B cell (primary cell): ENCODE results near the gene FBN1. TPM values are rescaled to one million over a fixed set of nuclear protein-coding genes. Genes with fewer than 3 reads are reported as not detected.

Source experiments
- ATAC-seq: fragments of 200-7000 bp; cut with Tn5 transposase; one replicate; pipeline ENCODE4 v1.10.0; 2021; ENCODE audit warnings: low read depth, mild to moderate bottlenecking, moderate number of reproducible peaks, moderate library complexity
- CTCF ChIA-PET: fragments of 350-600 bp; sonication (Branson Sonifier 250); formaldehyde crosslinking; loops from one replicate; lab custom pipeline; 2021; ENCODE audit warnings: antibody characterized with exemption, inconsistent platforms; lab: Charles Lee
- POLR2A ChIA-PET: fragments of 350-600 bp; sonication (Branson Sonifier 250); formaldehyde crosslinking; loops from one replicate; lab custom pipeline; 2021; ENCODE audit warnings: antibody characterized with exemption; lab: Charles Lee
- DNase-seq: peaks from one replicate; pipeline ENCODE4 v3.0.0; 2013
- H2AFZ ChIP-seq: 2 replicates; pipeline ENCODE4 v1.6.1; 2012; ENCODE audit warnings: mild to moderate bottlenecking, low read depth, low read length; ENCODE audit not compliant: insufficient read depth, poor library complexity, severe bottlenecking
- H3K27ac ChIP-seq, 2 donors: 1 replicate in 1 of 2; 2 replicates in 1 of 2; pipeline ENCODE4 v1.5.1; 2012 to 2013; ENCODE audit warnings: low read length in 2 of 2, mild to moderate bottlenecking in 2 of 2, moderate library complexity in 1 of 2
- H3K27me3 ChIP-seq, 4 experiments: fragments of 200-600 bp in 1 of 4; sonication (generic) in 1 of 4; replicated peaks in 1 of 4; 1 replicate in 2 of 4; 2 replicates in 2 of 4; pipeline versions ENCODE4 v1.6.1 to v1.7.0; 2013 to 2016; ENCODE audit warnings: low read length in 3 of 4, mild to moderate bottlenecking in 2 of 4, mixed read lengths in 1 of 4, moderate library complexity in 1 of 4; ENCODE audit not compliant: insufficient read depth in 4 of 4, control insufficient read depth in 3 of 4; ENCODE audit errors: control extremely low read depth in 1 of 4
- H3K36me3 ChIP-seq, 2 experiments: replicated peaks in 1 of 2; 1 replicate in 1 of 2; 2 replicates in 1 of 2; pipeline versions ENCODE4 v1.6.1 to v1.7.1; 2013; ENCODE audit warnings: low read length in 1 of 2; ENCODE audit not compliant: insufficient read depth in 2 of 2, control insufficient read depth in 1 of 2; ENCODE audit errors: control extremely low read depth in 1 of 2, extremely low read depth in 1 of 2
- H3K4me1 ChIP-seq, 2 donors: fragments of 200-600 bp in 1 of 2; sonication (generic) in 1 of 2; 1 replicate in 1 of 2; 2 replicates in 1 of 2; pipeline versions ENCODE4 v1.5.1 to v1.6.1; 2013 to 2017; ENCODE audit warnings: low read length in 2 of 2; ENCODE audit not compliant: control insufficient read depth in 2 of 2, insufficient read depth in 2 of 2
- H3K4me2 ChIP-seq: replicated peaks from 2 replicates; pipeline ENCODE3; 2012; ENCODE audit warnings: mild to moderate bottlenecking, low read depth, low read length; ENCODE audit not compliant: poor library complexity, severe bottlenecking
- H3K4me3 ChIP-seq, 5 experiments: fragments of 200-600 bp in 1 of 5; sonication (generic) in 1 of 5; 1 replicate in 3 of 5; 2 replicates in 2 of 5; pipeline versions ENCODE4 v1.5.1 to v1.7.0; 2011 to 2016; ENCODE audit warnings: low read length in 4 of 5, mild to moderate bottlenecking in 4 of 5, low read depth in 2 of 5, control low read depth in 1 of 5, moderate library complexity in 1 of 5; ENCODE audit not compliant: insufficient read depth in 1 of 5; ENCODE audit errors: control extremely low read depth in 1 of 5, extremely low read depth in 1 of 5
- H3K79me2 ChIP-seq: fragments of 200-600 bp; sonication (generic); one replicate; pipeline ENCODE4 v1.6.0; 2016; ENCODE audit warnings: low read length; ENCODE audit not compliant: control insufficient read depth, insufficient read depth
- H3K9ac ChIP-seq: fragments of 200-600 bp; sonication (generic); 2 replicates; pipeline ENCODE4 v1.6.1; 2017; ENCODE audit warnings: mild to moderate bottlenecking, low read length, moderate library complexity
- H3K9me3 ChIP-seq, 3 donors: one replicate each; pipeline versions ENCODE4 v1.6.1 to v1.7.1; 2013; ENCODE audit warnings: low read length in 2 of 3; ENCODE audit not compliant: control insufficient read depth in 2 of 3, insufficient read depth in 1 of 3; ENCODE audit errors: control extremely low read depth in 1 of 3
- H4K20me1 ChIP-seq: 2 replicates; pipeline ENCODE4 v1.6.0; 2012; ENCODE audit warnings: mild to moderate bottlenecking, low read length; ENCODE audit not compliant: insufficient read depth, control insufficient read depth, poor library complexity, severe bottlenecking
- H3K27ac Mint-ChIP-seq: one replicate; pipeline ENCODE4 v1.8.0; 2021; ENCODE audit warnings: mixed read lengths
- H3K27me3 Mint-ChIP-seq: one replicate; pipeline ENCODE4 v1.8.0; 2021; ENCODE audit warnings: mixed read lengths
- H3K4me1 Mint-ChIP-seq: one replicate; pipeline ENCODE4 v1.8.0; 2021; ENCODE audit warnings: mixed read lengths
- H3K4me3 Mint-ChIP-seq: one replicate; pipeline ENCODE4 v1.8.0; 2021; ENCODE audit warnings: mixed read lengths
- H3K9me3 Mint-ChIP-seq: one replicate; pipeline ENCODE4 v1.8.0; 2022; ENCODE audit warnings: mixed read lengths; ENCODE audit not compliant: insufficient read depth
- EZH2 ChIP-seq: IDR thresholded peaks from 2 replicates; pipeline ENCODE4 v1.6.1; 2012; ENCODE audit warnings: borderline replicate concordance, low read depth, mild to moderate bottlenecking, moderate library complexity, low read length; ENCODE audit not compliant: insufficient read depth, poor library complexity, severe bottlenecking
- WGBS: methylation state at CpG from one replicate; pipeline ENCODE4 v1.1.5; 2013; ENCODE audit warnings: missing lambda C conversion rate; ENCODE audit not compliant: insufficient coverage; 5-methylcytosine and 5-hydroxymethylcytosine counted together
- intact Hi-C: fragments of 100-400 bp; cut with micrococcal nuclease; formaldehyde crosslinking; loops from one replicate; pipeline ENCODE4 v1.10.0; 2022
- polyA plus RNA-seq: library from polyadenylated mRNA; depleted of rRNA; stranded (reverse); fragments of >200 nt; gene quantifications from 2 replicates; pipeline ENCODE4 v1.2.3, GENCODE V29; 2012
- total RNA-seq, 2 donors: library from RNA; stranded (reverse); fragments of 120-200 nt in 1 of 2; gene quantifications; 1 replicate in 1 of 2; 2 replicates in 1 of 2; pipeline versions ENCODE4 v1.2.3 to v1.2.4, GENCODE V29; 2013 to 2022
- TF ChIP-seq, protein P1 (sequence below): fragments of 200-600 bp; IDR thresholded peaks from one replicate; pipeline ENCODE4 v1.8.0; 2022; ENCODE audit warnings: antibody characterized with exemption, mild to moderate bottlenecking

FBN1 gene
- total and polyA plus RNA-seq, 2 donors (not counting 1 experiment from before 2014, with no cell fraction given), result 0.15 to 0.25 TPM

DNA sequence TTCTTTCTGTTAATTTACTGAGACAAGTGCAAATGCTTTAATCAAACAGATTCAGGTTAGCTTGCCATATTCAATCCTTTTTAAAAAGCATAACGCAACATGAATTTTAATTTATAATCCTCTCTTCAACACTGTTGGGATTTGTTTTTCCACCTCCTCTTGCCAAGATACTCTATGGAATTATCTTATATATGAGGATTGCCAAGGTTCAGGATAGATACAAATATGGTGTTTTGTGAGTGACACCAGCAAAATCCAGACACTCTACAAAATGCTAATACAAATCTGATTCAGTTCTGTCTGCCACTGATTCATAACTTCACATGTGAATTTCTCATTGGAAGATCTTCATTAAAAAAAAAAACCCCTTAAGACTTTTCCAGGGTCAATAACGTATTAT lies 104.8 kb downstream of the FBN1 start:
- Histone ChIP-seq H3K9ac (no peak overlapping the region), H3K36me3 (no peaks in the 10 kb centered on the region), H4K20me1 (no peaks in the 10 kb centered on the region), H3K4me1 (no peaks in the 10 kb centered on the region), H3K27ac (no peak overlapping the region), H3K79me2 (no peaks in the 10 kb centered on the region), H3K4me3 (no peak overlapping the region), H3K4me2 (no peak overlapping the region), H3K27me3 (no peaks in the 10 kb centered on the region), H2AFZ (no peak overlapping the region), H3K9me3 (no peaks in the 10 kb centered on the region)
- H3K27ac Mint-ChIP-seq, result no peak overlapping the region
- H3K27me3 Mint-ChIP-seq, result peaks cover 3% of the 10 kb centered on the region
- TF ChIP-seq EZH2, result no peak
- TF ChIP-seq, protein P1, sequence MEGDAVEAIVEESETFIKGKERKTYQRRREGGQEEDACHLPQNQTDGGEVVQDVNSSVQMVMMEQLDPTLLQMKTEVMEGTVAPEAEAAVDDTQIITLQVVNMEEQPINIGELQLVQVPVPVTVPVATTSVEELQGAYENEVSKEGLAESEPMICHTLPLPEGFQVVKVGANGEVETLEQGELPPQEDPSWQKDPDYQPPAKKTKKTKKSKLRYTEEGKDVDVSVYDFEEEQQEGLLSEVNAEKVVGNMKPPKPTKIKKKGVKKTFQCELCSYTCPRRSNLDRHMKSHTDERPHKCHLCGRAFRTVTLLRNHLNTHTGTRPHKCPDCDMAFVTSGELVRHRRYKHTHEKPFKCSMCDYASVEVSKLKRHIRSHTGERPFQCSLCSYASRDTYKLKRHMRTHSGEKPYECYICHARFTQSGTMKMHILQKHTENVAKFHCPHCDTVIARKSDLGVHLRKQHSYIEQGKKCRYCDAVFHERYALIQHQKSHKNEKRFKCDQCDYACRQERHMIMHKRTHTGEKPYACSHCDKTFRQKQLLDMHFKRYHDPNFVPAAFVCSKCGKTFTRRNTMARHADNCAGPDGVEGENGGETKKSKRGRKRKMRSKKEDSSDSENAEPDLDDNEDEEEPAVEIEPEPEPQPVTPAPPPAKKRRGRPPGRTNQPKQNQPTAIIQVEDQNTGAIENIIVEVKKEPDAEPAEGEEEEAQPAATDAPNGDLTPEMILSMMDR, result no peak
- WGBS, result no CpG with 5 or more reads among the region's 2 CpGs
- intact Hi-C loops, result no loop called here
- POLR2A ChIA-PET, result no interaction called here
- DNase-seq (no peak), ATAC-seq (no peak)
- CTCF ChIA-PET, result no interaction called here
- H3K9me3 Mint-ChIP-seq, result no peaks in the 10 kb centered on the region
- H3K4me3 Mint-ChIP-seq, result no peak overlapping the region
- no peaks in the 10 kb centered on the region for H3K4me1 Mint-ChIP-seq

DNA sequence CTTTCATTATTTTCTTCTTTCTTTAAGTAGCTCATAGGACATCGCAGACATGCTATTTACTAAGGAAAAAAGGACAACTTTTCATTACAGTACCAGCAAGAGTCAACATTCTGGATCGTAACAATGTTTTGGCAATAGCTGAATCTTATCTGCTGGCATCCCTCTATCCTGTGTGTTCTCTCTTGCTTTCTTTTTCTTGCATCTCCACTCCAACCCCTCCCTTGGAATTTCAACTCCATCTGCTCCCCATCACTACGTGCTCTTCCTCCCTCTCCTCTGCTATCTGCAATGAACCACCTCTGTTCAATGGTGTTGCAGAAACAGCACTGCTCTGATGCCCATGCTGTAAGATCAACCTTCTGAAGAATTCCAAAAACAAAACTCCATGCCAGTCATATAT lies 106.6 kb downstream of the FBN1 start:
- no peaks in the 10 kb centered on the region for H3K4me1 Mint-ChIP-seq
- Histone ChIP-seq H3K27me3 (no peaks in the 10 kb centered on the region), H3K4me2 (no peak overlapping the region), H4K20me1 (no peaks in the 10 kb centered on the region), H3K9ac (no peak overlapping the region), H2AFZ (no peak overlapping the region), H3K9me3 (no peaks in the 10 kb centered on the region), H3K4me3 (no peak overlapping the region), H3K27ac (no peak overlapping the region), H3K36me3 (no peaks in the 10 kb centered on the region), H3K79me2 (no peaks in the 10 kb centered on the region), H3K4me1 (no peaks in the 10 kb centered on the region)
- H3K4me3 Mint-ChIP-seq, result no peak overlapping the region
- no peaks in the 10 kb centered on the region for H3K9me3 Mint-ChIP-seq
- WGBS, result 90% methylated on average over 3 of the region's 3 CpGs
- DNase-seq (no peak), ATAC-seq (no peak)
- H3K27ac Mint-ChIP-seq, result no peak overlapping the region
- intact Hi-C loops, result no loop called here
- CTCF ChIA-PET, result no interaction called here
- POLR2A ChIA-PET, result no interaction called here
- H3K27me3 Mint-ChIP-seq, result peaks cover 3% of the 10 kb centered on the region
- TF ChIP-seq, protein P1, result no peak
- TF ChIP-seq EZH2, result no peak
